Activated CD8-positive, alpha-beta memory T cell treated with anti-CD3 and anti-CD28 coated beads for 36 hours (primary cell): ENCODE results near the gene THADA. TPM values are rescaled to one million over a fixed set of nuclear protein-coding genes. Genes with fewer than 3 reads are reported as not detected.

Source experiments
- CTCF ChIA-PET: fragments of 350-600 bp; sonication (Branson Sonifier 250); formaldehyde crosslinking; loops from one replicate; lab custom pipeline; 2021; ENCODE audit warnings: antibody characterized with exemption; lab: Charles Lee
- POLR2A ChIA-PET: fragments of 350-600 bp; sonication (Branson Sonifier 250); formaldehyde crosslinking; loops from one replicate; lab custom pipeline; 2021; ENCODE audit warnings: antibody characterized with exemption; lab: Charles Lee
- total RNA-seq, 2 experiments: library from RNA; stranded (reverse); gene quantifications; one replicate each; pipeline ENCODE4 v1.2.3, GENCODE V29; 2021

The THADA gene
- total RNA-seq, result 10 to 100 TPM; 52.7 to 54.2 TPM

- POLR2A ChIA-PET, result interaction anchor here (1.0 to 1.7 kb wide), 5 partner anchors 18 to 41 kb away, joined by 3 to 7 read pairs (median 5); partner anchors contain the start of gene PLEKHH2
- CTCF ChIA-PET, result interaction anchor here (0.5 to 2.9 kb wide), 5 partner anchors 10 to 19 kb away, joined by 3 to 14 read pairs (median 3); no protein-coding TSS in a partner anchor
These were observed at the start of gene THADA for GRCh38 chr2:43595603-43596412. THADA (minus strand) TSS chr2:43596038; CDS start chr2:43592392, 3,646 bp downstream.

- POLR2A ChIA-PET, result no interaction called here
These were observed 47.8 kb upstream of the THADA start for GRCh38 chr2:43643680-43644079.

GRCh38 chr2:43642363-43642762 is 46.5 kb upstream of the THADA start:
- ChIA-PET CTCF (no interaction called here), POLR2A (no interaction called here)

More at GRCh38 chr2:43643680-43644079, 47.8 kb upstream of the THADA start:
- CTCF ChIA-PET, result no interaction called here

GRCh38 chr2:43637030-43637803 is 41.4 kb upstream of the THADA start, which contains the start of gene PLEKHH2:
PLEKHH2 (plus strand) TSS chr2:43637260; CDS start chr2:43644674, 7,414 bp downstream.
- CTCF ChIA-PET, result interaction anchor here (0.8 to 1.1 kb wide), 2 partner anchors 24 to 826 kb away, joined by 3 read pairs; no protein-coding TSS in a partner anchor
- POLR2A ChIA-PET, result interaction anchor here (1.3 kb wide), 1 partner anchor 41 kb away, joined by 3 read pairs; the partner anchor contains the start of gene THADA

GRCh38 chr2:43636621-43637020 is 40.8 kb upstream of the THADA start:
- CTCF ChIA-PET, result interaction anchor here (0.8 to 1.1 kb wide), 2 partner anchors 23 to 825 kb away, joined by 3 read pairs; no protein-coding TSS in a partner anchor
- POLR2A ChIA-PET, result interaction anchor here (1.3 kb wide), 1 partner anchor 40 kb away, joined by 3 read pairs; the partner anchor contains the start of gene THADA

- ChIA-PET CTCF (interaction anchor here (1.1 kb wide), 1 partner anchor 23 kb away, joined by 3 read pairs; no protein-coding TSS in a partner anchor), POLR2A (interaction anchor here (1.3 kb wide), 1 partner anchor 40 kb away, joined by 3 read pairs; the partner anchor contains the start of gene THADA)
These were observed 40.3 kb upstream of the THADA start for GRCh38 chr2:43636153-43636552.

GRCh38 chr2:43634604-43635306 is 38.9 kb upstream of the THADA start:
- ChIA-PET CTCF (no interaction called here), POLR2A (no interaction called here)

- POLR2A ChIA-PET, result no interaction called here
- CTCF ChIA-PET, result no interaction called here
These were observed 35.9 kb upstream of the THADA start for GRCh38 chr2:43631618-43632317.

- ChIA-PET CTCF (no interaction called here), POLR2A (no interaction called here)
These were observed 27.2 kb upstream of the THADA start for GRCh38 chr2:43622931-43623451.

- POLR2A ChIA-PET, result no interaction called here
- CTCF ChIA-PET, result no interaction called here
These were observed 23.7 kb upstream of the THADA start for GRCh38 chr2:43619511-43619910.

- ChIA-PET CTCF (no interaction called here), POLR2A (no interaction called here)
These were observed 21.3 kb upstream of the THADA start for GRCh38 chr2:43616967-43617680.

GRCh38 chr2:43612944-43613343 is 17.1 kb upstream of the THADA start:
- CTCF ChIA-PET, result interaction anchor here (0.5 to 1.2 kb wide), 6 partner anchors 8 to 505 kb away, joined by 3 to 6 read pairs (median 3); partner anchors contain the start of gene PLEKHH2
- POLR2A ChIA-PET, result no interaction called here

GRCh38 chr2:43611987-43612894 is 16.4 kb upstream of the THADA start:
- ChIA-PET POLR2A (no interaction called here), CTCF (interaction anchor here (0.8 to 1.7 kb wide), 5 partner anchors 7 to 666 kb away, joined by 3 to 5 read pairs (median 3); partner anchors contain the start of gene PLEKHH2)

- ChIA-PET CTCF (interaction anchor here (2.5 kb wide), 1 partner anchor 13 kb away, joined by 14 read pairs; the partner anchor contains the start of gene THADA), POLR2A (interaction anchor here (0.5 kb wide), 1 partner anchor 28 kb away, joined by 7 read pairs; no protein-coding TSS in a partner anchor)
These were observed 14.5 kb upstream of the THADA start for GRCh38 chr2:43610361-43610760.

GRCh38 chr2:43609290-43609918 is 13.6 kb upstream of the THADA start:
- POLR2A ChIA-PET, result no interaction called here
- CTCF ChIA-PET, result interaction anchor here (2.5 kb wide), 1 partner anchor 12 kb away, joined by 14 read pairs; the partner anchor contains the start of gene THADA
